Activated T-cell treated with anti-CD3 and anti-CD28 coated beads, Interleukin-2, amount 50 U/mL, for 72 hours (primary cell): Measurements from ENCODE around the gene GDF11. TPM values are rescaled to one million over a fixed set of nuclear protein-coding genes. Genes with fewer than 3 reads are reported as not detected.

Experiments used
- ATAC-seq, 2 donors: fragments of 150-1000 bp; cut with Tn5 transposase; replicated peaks in 1 of 2; 2 replicates each; pipeline ENCODE4 v1.10.0; 2021; ENCODE audit warnings: moderate library complexity in 2 of 2, mild to moderate bottlenecking in 1 of 2
- DNase-seq, 2 donors: peaks; one replicate each; pipeline ENCODE4 v3.0.0; 2021 to 2022; ENCODE audit warnings: mixed read lengths in 1 of 2
- H3K27ac Mint-ChIP-seq: one replicate; pipeline ENCODE4 v1.8.0; 2022; ENCODE audit warnings: mild to moderate bottlenecking, moderate library complexity, mixed read lengths
- H3K27me3 Mint-ChIP-seq: one replicate; pipeline ENCODE4 v1.8.0; 2022; ENCODE audit warnings: low read depth, mixed read lengths
- H3K36me3 Mint-ChIP-seq, 2 donors: one replicate each; pipeline ENCODE4 v1.8.0; 2022; ENCODE audit warnings: mixed read lengths in 2 of 2, mild to moderate bottlenecking in 1 of 2; ENCODE audit not compliant: insufficient read depth in 2 of 2
- H3K4me1 Mint-ChIP-seq: one replicate; pipeline ENCODE4 v1.8.0; 2022; ENCODE audit warnings: low read depth, mixed read lengths
- H3K4me3 Mint-ChIP-seq, 2 donors: one replicate each; pipeline ENCODE4 v1.8.0; 2022; ENCODE audit warnings: mild to moderate bottlenecking in 2 of 2, mixed read lengths in 2 of 2, moderate library complexity in 2 of 2
- H3K9me3 Mint-ChIP-seq, 2 donors: one replicate each; pipeline ENCODE4 v1.8.0; 2022; ENCODE audit warnings: mixed read lengths in 2 of 2
- total RNA-seq, 2 donors: library from RNA; stranded (reverse); gene quantifications; one replicate each; pipeline ENCODE4 v1.2.3, GENCODE V29; 2022

GDF11 gene
- total RNA-seq, 2 donors from 2014 or later: 3.4 to 4.8 TPM

- Mint-ChIP-seq H3K27ac (no peak overlapping the region), H3K4me1 (peaks cover 32% of the 10 kb centered on the region)
- no peak for DNase-seq
Measured at GRCh38 chr12:55721601-55722213, 21.2 kb upstream of the GDF11 start.

GRCh38 chr12:55722948-55723347 lies 20.0 kb upstream of the GDF11 start:
- Mint-ChIP-seq H3K27me3 (no peaks in the 10 kb centered on the region), H3K4me1 (peaks cover 31% of the 10 kb centered on the region), H3K9me3 (no peaks in the 10 kb centered on the region), H3K4me3 (no peak overlapping the region), H3K36me3 (peaks cover 0 to 2% of the 10 kb centered on the region in 2 donors), H3K27ac (no peak overlapping the region)
- no peak for DNase-seq
- ATAC-seq: no peak

More at GRCh38 chr12:55721601-55722213, 21.2 kb upstream of the GDF11 start:
- Mint-ChIP-seq H3K36me3 (peaks cover 0 to 2% of the 10 kb centered on the region in 2 donors), H3K9me3 (no peaks in the 10 kb centered on the region), H3K27me3 (no peaks in the 10 kb centered on the region), H3K4me3 (no peak overlapping the region)
- no peak for ATAC-seq

GRCh38 chr12:55723516-55724225 lies 19.3 kb upstream of the GDF11 start:
- Mint-ChIP-seq H3K27me3 (no peaks in the 10 kb centered on the region), H3K27ac (no peak overlapping the region), H3K4me1 (peaks cover 24% of the 10 kb centered on the region), H3K9me3 (no peaks in the 10 kb centered on the region), H3K36me3 (peaks cover 0 to 2% of the 10 kb centered on the region in 2 donors), H3K4me3 (no peak overlapping the region)
- ATAC-seq (no peak), DNase-seq (no peak)

- H3K27me3 Mint-ChIP-seq: no peaks in the 10 kb centered on the region
- peak; percentile 73 to 74 for DNase-seq
- H3K27ac Mint-ChIP-seq: peak overlapping the region; percentile 27
- no peak overlapping the region for H3K4me3 Mint-ChIP-seq
- H3K36me3 Mint-ChIP-seq: peaks cover 0 to 2% of the 10 kb centered on the region in 2 donors
- peak; percentile 27 to 30 for ATAC-seq
- H3K9me3 Mint-ChIP-seq: no peaks in the 10 kb centered on the region
- peaks cover 21% of the 10 kb centered on the region for H3K4me1 Mint-ChIP-seq
Measured at GRCh38 chr12:55724226-55724939, 18.5 kb upstream of the GDF11 start.

GRCh38 chr12:55724940-55725309 lies 18.0 kb upstream of the GDF11 start:
- Mint-ChIP-seq H3K9me3 (no peaks in the 10 kb centered on the region), H3K27me3 (no peaks in the 10 kb centered on the region), H3K27ac (peak overlapping the region; percentile 27), H3K4me3 (no peak overlapping the region), H3K36me3 (peaks cover 0 to 2% of the 10 kb centered on the region in 2 donors), H3K4me1 (peaks cover 26% of the 10 kb centered on the region)
- ATAC-seq (no peak), DNase-seq (no peak)

- ATAC-seq (no peak), DNase-seq (no peak)
- no peaks in the 10 kb centered on the region for H3K9me3 Mint-ChIP-seq
- H3K27me3 Mint-ChIP-seq: no peaks in the 10 kb centered on the region
- H3K27ac Mint-ChIP-seq: no peak overlapping the region
- peaks cover 0 to 2% of the 10 kb centered on the region in 2 donors for H3K36me3 Mint-ChIP-seq
- H3K4me3 Mint-ChIP-seq: no peak overlapping the region
- peaks cover 33% of the 10 kb centered on the region for H3K4me1 Mint-ChIP-seq
Measured at GRCh38 chr12:55725556-55725955, 17.4 kb upstream of the GDF11 start.

GRCh38 chr12:55726971-55727370 lies 16.0 kb upstream of the GDF11 start:
- DNase-seq (no peak), ATAC-seq (no peak)
- H3K36me3 Mint-ChIP-seq: peaks cover 0 to 2% of the 10 kb centered on the region in 2 donors
- no peaks in the 10 kb centered on the region for H3K27me3 Mint-ChIP-seq
- H3K9me3 Mint-ChIP-seq: no peaks in the 10 kb centered on the region
- H3K27ac Mint-ChIP-seq: peak overlapping the region; percentile 74
- peak overlapping the region; percentile 68 to 88 for H3K4me3 Mint-ChIP-seq
- peaks cover 36% of the 10 kb centered on the region for H3K4me1 Mint-ChIP-seq

GRCh38 chr12:55727643-55728185 lies 15.2 kb upstream of the GDF11 start:
- ATAC-seq: no peak
- no peak for DNase-seq
- peak overlapping the region; percentile 13 for H3K27ac Mint-ChIP-seq
- H3K4me3 Mint-ChIP-seq: peak overlapping the region; percentile 68 to 88
- no peaks in the 10 kb centered on the region for H3K27me3 Mint-ChIP-seq
- no peaks in the 10 kb centered on the region for H3K9me3 Mint-ChIP-seq
- peaks cover 36% of the 10 kb centered on the region for H3K4me1 Mint-ChIP-seq
- peaks cover 0 to 2% of the 10 kb centered on the region in 2 donors for H3K36me3 Mint-ChIP-seq

GRCh38 chr12:55728186-55728938 lies 14.6 kb upstream of the GDF11 start:
- ATAC-seq: peak in 1 of 2 donors; percentile 5
- no peaks in the 10 kb centered on the region for H3K9me3 Mint-ChIP-seq
- H3K27me3 Mint-ChIP-seq: no peaks in the 10 kb centered on the region
- no peak for DNase-seq
- H3K4me1 Mint-ChIP-seq: peaks cover 36% of the 10 kb centered on the region
- H3K36me3 Mint-ChIP-seq: peaks cover 0 to 2% of the 10 kb centered on the region in 2 donors
- H3K27ac Mint-ChIP-seq: no peak overlapping the region
- peak overlapping the region; percentile 68 to 88 for H3K4me3 Mint-ChIP-seq

- ATAC-seq (peak; percentile 78 to 79), DNase-seq (peak; percentile 84 to 85)
- peak within 1 kb of the TSS; percentile 86 to 88 for H3K4me3 Mint-ChIP-seq
- no peaks in the 10 kb centered on the region for H3K9me3 Mint-ChIP-seq
- H3K27me3 Mint-ChIP-seq: no peaks in the 10 kb centered on the region
- H3K27ac Mint-ChIP-seq: peak within 1 kb of the TSS; percentile 91
- peaks cover 0 to 2% of the 10 kb centered on the region in 2 donors for H3K36me3 Mint-ChIP-seq
- H3K4me1 Mint-ChIP-seq: peaks cover 36% of the 10 kb centered on the region
Measured at GRCh38 chr12:55728939-55729818, 13.7 kb upstream of the GDF11 start, which contains the start of gene CD63. Gene CD63 (minus strand): TSS chr12:55729009. CDS start chr12:55728341, 668 bp downstream.

GRCh38 chr12:55729819-55730818 lies 12.8 kb upstream of the GDF11 start:
- peak; percentile 54 to 56 for ATAC-seq
- peak overlapping the region; percentile 86 to 88 for H3K4me3 Mint-ChIP-seq
- H3K27ac Mint-ChIP-seq: peak overlapping the region; percentile 91
- peaks cover 36% of the 10 kb centered on the region for H3K4me1 Mint-ChIP-seq
- DNase-seq: peak in 1 of 2 donors; percentile 45
- no peaks in the 10 kb centered on the region for H3K27me3 Mint-ChIP-seq
- H3K36me3 Mint-ChIP-seq: peaks cover 0 to 2% of the 10 kb centered on the region in 2 donors
- no peaks in the 10 kb centered on the region for H3K9me3 Mint-ChIP-seq
